ENCODE measurements around the gene TM9SF3.
"Not testable (repeated sequence)": the region's sequence is repeated elsewhere in the genome, so short reads cannot be mapped to it uniquely, and the experiment has no call there.

Gene TM9SF3

GRCh38 chr10:96570511-96570910, 16.3 kb downstream of the TM9SF3 start:
- DNase-seq (ENCODE audit: low read depth, low spot score): no peak

GRCh38 chr10:96568402-96568801, 18.4 kb downstream of the TM9SF3 start:
- DNase-seq (ENCODE audit: low read depth, low spot score): no peak

- DNase-seq (ENCODE audit: low read depth, low spot score): no peak
Measured at GRCh38 chr10:96565774-96566173, 21.0 kb downstream of the TM9SF3 start.

GRCh38 chr10:96560966-96561887, 25.6 kb downstream of the TM9SF3 start:
- DNase-seq (ENCODE audit: low read depth, low spot score): no peak

- DNase-seq (ENCODE audit: low read depth, low spot score): no peak
Measured at GRCh38 chr10:96560489-96560888, 26.3 kb downstream of the TM9SF3 start.

GRCh38 chr10:96556003-96556402, 30.8 kb downstream of the TM9SF3 start:
- no peak for DNase-seq (ENCODE audit: low read depth, low spot score)

GRCh38 chr10:96555330-96555729, 31.5 kb downstream of the TM9SF3 start:
- DNase-seq (ENCODE audit: low read depth, low spot score): no peak

GRCh38 chr10:96548589-96548988, 38.2 kb downstream of the TM9SF3 start:
- no peak for DNase-seq (ENCODE audit: low read depth, low spot score)

- DNase-seq (ENCODE audit: low read depth, low spot score): not testable (repeated sequence)
Measured at GRCh38 chr10:96545558-96545957, 41.3 kb downstream of the TM9SF3 start.

- DNase-seq (ENCODE audit: low read depth, low spot score): no peak
Measured at GRCh38 chr10:96541921-96542320, 44.9 kb downstream of the TM9SF3 start.

- DNase-seq (ENCODE audit: low read depth, low spot score): no peak
Measured at GRCh38 chr10:96540240-96540639, 46.6 kb downstream of the TM9SF3 start.

- DNase-seq (ENCODE audit: low read depth, low spot score): no peak
Measured at GRCh38 chr10:96538683-96539082, 48.1 kb downstream of the TM9SF3 start.

- no peak for DNase-seq (ENCODE audit: low read depth, low spot score)
Measured at GRCh38 chr10:96536129-96536528, 50.7 kb downstream of the TM9SF3 start.

GRCh38 chr10:96532523-96532922, 54.3 kb downstream of the TM9SF3 start:
- no peak for DNase-seq (ENCODE audit: low read depth, low spot score)

GRCh38 chr10:96529634-96530279, 57.1 kb downstream of the TM9SF3 start:
- no peak for DNase-seq (ENCODE audit: low read depth, low spot score)

GRCh38 chr10:96524741-96525140, 62.1 kb downstream of the TM9SF3 start:
- DNase-seq (ENCODE audit: low read depth, low spot score): no peak

GRCh38 chr10:96517284-96517683, 69.5 kb downstream of the TM9SF3 start:
- no peak for DNase-seq (ENCODE audit: low read depth, low spot score)

- DNase-seq (ENCODE audit: low read depth, low spot score): no peak
Measured at GRCh38 chr10:96516337-96516736, 70.5 kb downstream of the TM9SF3 start.

- DNase-seq (ENCODE audit: low read depth, low spot score): peak; percentile 52
Measured at GRCh38 chr10:96513698-96514561, 72.9 kb downstream of the TM9SF3 start, which contains the start of gene TLL2. TLL2 (minus strand) TSS chr10:96513926; CDS start chr10:96513685, 241 bp downstream.

GRCh38 chr10:96513305-96513697, 73.5 kb downstream of the TM9SF3 start:
- no peak for DNase-seq (ENCODE audit: low read depth, low spot score)

- no peak for DNase-seq (ENCODE audit: low read depth, low spot score)
Measured at GRCh38 chr10:96512524-96513304, 74.1 kb downstream of the TM9SF3 start.
